B cell (primary cell): Measurements from ENCODE around the gene SLC32A1.
A peak's percentile ranks its signal among the peaks of the same experiment; 100 is the strongest.

Experiments used
- EZH2 ChIP-seq: IDR thresholded peaks from 2 replicates; pipeline ENCODE4 v1.6.1; 2012; ENCODE audit warnings: borderline replicate concordance, low read depth, mild to moderate bottlenecking, moderate library complexity, low read length; ENCODE audit not compliant: insufficient read depth, poor library complexity, severe bottlenecking
- TF ChIP-seq, protein P1 (sequence below): fragments of 200-600 bp; IDR thresholded peaks from one replicate; pipeline ENCODE4 v1.8.0; 2022; ENCODE audit warnings: antibody characterized with exemption, mild to moderate bottlenecking

- TF ChIP-seq, protein P1, sequence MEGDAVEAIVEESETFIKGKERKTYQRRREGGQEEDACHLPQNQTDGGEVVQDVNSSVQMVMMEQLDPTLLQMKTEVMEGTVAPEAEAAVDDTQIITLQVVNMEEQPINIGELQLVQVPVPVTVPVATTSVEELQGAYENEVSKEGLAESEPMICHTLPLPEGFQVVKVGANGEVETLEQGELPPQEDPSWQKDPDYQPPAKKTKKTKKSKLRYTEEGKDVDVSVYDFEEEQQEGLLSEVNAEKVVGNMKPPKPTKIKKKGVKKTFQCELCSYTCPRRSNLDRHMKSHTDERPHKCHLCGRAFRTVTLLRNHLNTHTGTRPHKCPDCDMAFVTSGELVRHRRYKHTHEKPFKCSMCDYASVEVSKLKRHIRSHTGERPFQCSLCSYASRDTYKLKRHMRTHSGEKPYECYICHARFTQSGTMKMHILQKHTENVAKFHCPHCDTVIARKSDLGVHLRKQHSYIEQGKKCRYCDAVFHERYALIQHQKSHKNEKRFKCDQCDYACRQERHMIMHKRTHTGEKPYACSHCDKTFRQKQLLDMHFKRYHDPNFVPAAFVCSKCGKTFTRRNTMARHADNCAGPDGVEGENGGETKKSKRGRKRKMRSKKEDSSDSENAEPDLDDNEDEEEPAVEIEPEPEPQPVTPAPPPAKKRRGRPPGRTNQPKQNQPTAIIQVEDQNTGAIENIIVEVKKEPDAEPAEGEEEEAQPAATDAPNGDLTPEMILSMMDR = peak; percentile 21
- peak; percentile 5 for TF ChIP-seq EZH2
These were observed 1.9 kb downstream of the SLC32A1 start for GRCh38 chr20:38725931-38726803.
